Activated T-cell treated with anti-CD3 and anti-CD28 coated beads for 24 hours (primary cell): ENCODE results near the gene PGBD5.
A peak's percentile ranks its signal among the peaks of the same experiment; 100 is the strongest.
"Not testable (repeated sequence)": the region's sequence is repeated elsewhere in the genome, so short reads cannot be mapped to it uniquely, and the experiment has no call there.

Experiments
- DNase-seq: peaks from one replicate; pipeline ENCODE4 v3.0.0-alpha.2; 2020; ENCODE audit warnings: low read depth

PGBD5 gene, protein sequence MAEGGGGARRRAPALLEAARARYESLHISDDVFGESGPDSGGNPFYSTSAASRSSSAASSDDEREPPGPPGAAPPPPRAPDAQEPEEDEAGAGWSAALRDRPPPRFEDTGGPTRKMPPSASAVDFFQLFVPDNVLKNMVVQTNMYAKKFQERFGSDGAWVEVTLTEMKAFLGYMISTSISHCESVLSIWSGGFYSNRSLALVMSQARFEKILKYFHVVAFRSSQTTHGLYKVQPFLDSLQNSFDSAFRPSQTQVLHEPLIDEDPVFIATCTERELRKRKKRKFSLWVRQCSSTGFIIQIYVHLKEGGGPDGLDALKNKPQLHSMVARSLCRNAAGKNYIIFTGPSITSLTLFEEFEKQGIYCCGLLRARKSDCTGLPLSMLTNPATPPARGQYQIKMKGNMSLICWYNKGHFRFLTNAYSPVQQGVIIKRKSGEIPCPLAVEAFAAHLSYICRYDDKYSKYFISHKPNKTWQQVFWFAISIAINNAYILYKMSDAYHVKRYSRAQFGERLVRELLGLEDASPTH

GRCh38 chr1:230426246-230427093 is at the start of gene PGBD5:
TSS of gene PGBD5 (minus strand) at chr1:230426332. CDS start at chr1:230425928, 404 bp downstream.
- peak; percentile 46 for DNase-seq

DNA sequence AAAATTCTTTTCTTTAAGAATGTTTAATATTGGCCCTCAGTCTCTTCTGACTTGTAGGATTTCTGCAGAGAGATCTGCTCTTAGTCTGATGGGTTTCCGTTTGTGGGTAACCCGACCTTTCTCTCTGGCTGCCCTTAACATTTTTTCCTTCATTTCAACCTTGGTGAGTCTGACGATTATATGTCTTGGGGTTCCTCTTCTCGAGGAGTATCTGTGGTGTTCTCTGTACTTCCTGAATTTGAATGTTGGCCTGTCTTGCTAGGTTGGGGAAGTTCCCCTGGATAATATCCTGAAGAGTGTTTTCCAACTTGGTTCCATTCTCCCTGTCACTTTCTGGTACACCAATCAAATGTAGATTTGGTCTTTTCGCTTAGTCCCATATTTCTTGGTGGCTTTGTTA is 48.8 kb upstream of the PGBD5 start:
- DNase-seq = not testable (repeated sequence)

DNA sequence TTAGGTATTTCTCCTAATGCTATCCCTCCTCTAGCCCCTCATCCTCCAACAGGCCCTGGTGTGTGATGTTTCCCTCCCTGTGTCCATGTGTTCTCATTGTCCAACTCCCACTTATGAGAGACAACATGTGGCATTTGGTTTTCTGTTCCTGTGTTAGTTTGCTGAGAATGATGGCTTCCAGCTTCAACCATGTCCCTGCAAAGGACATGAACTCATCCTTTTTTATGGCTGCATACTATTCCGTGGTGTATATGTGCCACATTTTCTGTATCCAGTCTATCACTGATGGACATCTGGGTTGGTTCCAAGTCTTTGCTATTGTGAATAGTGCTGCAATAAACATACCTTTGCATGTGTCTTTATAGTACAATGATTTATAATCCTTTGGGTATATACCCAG is 44.6 kb upstream of the PGBD5 start:
- DNase-seq = not testable (repeated sequence)

GRCh38 chr1:230469271-230469670 is 43.1 kb upstream of the PGBD5 start:
- no peak for DNase-seq

DNA sequence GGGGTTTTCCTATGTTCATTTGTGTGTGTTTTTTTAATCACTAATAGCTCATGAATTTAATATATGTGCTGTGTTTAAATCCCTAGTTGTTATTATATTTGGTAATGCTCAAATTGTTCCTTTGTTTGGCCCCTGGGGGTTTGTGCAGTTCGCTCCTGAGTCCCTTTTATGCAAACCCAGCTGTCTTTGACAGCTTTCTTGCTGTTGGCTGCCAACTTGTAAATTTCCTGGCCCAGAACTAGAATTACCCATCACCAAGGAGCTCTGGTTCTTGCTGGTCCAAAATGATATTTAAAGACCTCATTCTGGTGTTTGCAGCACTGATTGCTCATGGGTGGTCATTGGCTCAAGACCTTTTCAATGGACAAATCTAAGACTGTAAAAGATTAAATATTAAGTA is 39.6 kb upstream of the PGBD5 start:
- no peak for DNase-seq

DNA sequence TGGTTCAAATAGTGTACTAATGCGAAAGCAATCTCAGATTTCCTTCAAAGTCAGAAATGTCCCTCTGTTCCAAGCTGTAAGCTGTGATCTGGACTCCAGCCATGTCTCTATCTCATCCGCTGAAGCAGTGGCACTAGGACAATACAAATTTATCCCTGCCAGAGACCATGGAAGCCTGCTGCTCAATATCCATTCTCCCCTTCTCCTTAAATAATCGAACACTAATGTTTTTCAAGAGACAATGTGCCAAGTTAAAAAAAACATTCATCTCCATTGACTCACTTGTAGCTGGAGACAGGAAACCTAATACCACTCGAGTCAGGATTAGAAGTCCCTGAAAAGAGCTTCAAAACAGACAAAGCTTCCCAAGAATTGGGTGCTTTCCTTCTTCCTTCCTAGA is 38.5 kb upstream of the PGBD5 start:
- DNase-seq = no peak

DNA sequence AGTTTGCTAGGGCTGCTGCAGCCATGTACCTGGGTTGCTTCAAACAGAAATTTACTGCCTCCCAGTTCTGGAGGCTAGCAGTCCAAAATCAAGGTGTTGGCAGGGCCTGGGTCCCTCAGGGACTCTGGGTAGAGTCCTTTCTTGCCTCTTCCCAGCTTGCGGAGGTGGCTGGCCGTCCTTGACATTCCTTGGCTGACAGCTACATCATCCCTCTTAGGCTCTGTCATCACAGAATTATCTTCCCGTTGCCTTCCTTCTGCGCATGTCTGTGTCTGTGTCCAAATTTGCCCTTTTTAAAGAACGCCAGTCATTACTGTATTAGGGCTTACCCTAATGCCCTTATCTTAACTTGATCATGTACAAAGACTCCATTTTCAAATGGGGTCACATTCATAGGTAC is 37.6 kb upstream of the PGBD5 start:
- no peak for DNase-seq

DNA sequence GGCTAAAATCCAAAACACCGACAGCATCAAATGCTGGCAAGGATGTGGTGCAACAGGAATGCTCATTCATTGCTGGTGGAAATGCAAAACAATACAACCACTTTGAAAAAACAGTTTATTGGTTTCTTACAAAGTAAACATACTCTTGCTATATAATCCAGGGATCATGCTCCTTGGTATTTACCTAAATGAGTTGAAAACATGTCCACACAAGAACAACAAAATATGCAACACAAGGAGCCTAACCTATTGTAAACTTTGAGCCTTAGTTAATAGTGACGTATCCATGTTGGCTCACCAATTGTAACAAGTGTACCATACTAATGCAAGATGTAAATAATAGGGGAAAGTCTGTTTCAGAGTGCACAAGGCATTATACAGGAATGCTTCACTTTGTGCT is 37.2 kb upstream of the PGBD5 start:
- no peak for DNase-seq

GRCh38 chr1:230459465-230459864 is 33.3 kb upstream of the PGBD5 start:
- DNase-seq = no peak

GRCh38 chr1:230458509-230458908 is 32.4 kb upstream of the PGBD5 start:
- no peak for DNase-seq

- no peak for DNase-seq
Observed at GRCh38 chr1:230456478-230456877, 30.3 kb upstream of the PGBD5 start.

- DNase-seq = no peak
Observed at GRCh38 chr1:230455291-230455690, 29.2 kb upstream of the PGBD5 start.

DNA sequence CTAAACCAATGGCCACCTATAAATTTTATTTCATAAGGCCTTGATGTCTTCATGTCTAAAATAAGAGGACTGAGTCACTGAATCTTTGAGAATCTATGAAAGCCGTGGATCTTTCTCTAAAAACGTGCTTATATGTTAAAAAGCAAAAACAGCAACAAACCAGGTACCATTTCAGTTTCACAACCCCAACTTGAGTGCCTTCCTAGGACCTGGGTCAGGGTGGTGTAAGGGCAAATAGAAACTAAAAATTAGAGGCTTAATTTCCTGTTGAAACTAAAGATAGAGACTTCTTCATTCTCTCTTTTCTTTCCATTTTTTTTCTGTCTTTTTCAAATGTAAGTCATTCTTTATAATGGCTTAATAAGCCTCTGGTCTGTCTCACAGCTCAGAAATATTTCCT is 27.2 kb upstream of the PGBD5 start:
- no peak for DNase-seq

DNA sequence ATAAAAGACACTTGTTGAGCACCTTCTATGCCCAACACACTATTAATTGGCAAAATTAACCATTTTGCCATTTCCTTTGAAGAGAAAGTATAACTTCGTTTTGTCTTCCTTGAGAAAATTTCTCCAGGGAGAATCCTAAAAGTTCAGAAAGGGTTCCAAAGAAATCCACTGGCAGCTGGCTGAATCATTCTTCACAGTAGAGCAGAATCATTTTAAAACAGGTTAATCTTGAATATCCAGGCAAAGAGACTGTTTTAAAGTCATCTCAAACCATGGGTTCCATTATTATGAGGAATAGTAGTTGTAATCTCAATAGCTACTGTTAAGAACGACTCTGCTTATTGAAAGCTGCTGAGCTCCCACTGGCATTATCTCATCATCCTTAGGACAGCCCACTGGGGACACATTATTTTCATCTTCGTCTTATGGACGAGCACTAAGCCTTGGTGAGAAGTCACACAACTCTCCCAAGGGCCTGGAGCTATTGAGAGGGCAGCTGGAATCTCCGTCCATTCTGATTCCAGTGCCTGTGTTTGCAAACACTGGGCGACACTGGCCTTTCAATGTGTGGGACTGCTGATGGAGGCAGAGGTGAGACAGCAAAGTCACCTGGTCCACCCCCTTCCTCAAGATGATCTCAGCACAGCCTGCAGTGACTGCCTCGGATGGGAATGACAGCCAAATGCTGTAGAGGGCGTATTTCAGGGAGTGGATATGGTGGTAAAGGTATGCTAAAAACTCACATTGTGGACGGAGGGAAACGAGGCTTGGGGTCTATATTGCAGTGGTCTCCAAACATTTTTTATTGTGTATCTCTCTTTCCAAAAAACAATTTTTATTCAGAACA is 15.3 kb upstream of the PGBD5 start:
- no peak for DNase-seq

GRCh38 chr1:230435108-230435507 is 9.0 kb upstream of the PGBD5 start:
- DNase-seq = no peak

GRCh38 chr1:230431527-230431926 is 5.4 kb upstream of the PGBD5 start:
- no peak for DNase-seq

DNA sequence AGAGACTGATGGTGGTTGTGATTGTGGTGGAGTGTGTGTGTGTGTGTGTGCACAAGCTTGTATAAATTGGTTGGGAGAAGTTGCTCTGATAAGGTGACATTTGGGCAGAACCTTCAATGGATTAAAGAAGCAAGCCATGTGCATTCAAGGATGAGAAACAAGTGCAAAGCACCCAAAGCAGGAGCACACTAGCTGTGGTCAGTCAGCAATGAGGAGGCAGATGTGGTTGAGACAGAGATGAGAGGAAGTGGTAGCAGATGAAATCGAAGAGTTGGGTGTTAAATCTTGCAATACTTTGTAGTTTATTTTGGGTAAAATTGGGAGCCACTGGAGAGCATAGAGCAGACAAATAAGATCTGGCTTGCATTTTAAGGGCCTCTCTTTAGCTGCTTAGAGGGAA is 4.4 kb upstream of the PGBD5 start:
- DNase-seq = no peak

DNA sequence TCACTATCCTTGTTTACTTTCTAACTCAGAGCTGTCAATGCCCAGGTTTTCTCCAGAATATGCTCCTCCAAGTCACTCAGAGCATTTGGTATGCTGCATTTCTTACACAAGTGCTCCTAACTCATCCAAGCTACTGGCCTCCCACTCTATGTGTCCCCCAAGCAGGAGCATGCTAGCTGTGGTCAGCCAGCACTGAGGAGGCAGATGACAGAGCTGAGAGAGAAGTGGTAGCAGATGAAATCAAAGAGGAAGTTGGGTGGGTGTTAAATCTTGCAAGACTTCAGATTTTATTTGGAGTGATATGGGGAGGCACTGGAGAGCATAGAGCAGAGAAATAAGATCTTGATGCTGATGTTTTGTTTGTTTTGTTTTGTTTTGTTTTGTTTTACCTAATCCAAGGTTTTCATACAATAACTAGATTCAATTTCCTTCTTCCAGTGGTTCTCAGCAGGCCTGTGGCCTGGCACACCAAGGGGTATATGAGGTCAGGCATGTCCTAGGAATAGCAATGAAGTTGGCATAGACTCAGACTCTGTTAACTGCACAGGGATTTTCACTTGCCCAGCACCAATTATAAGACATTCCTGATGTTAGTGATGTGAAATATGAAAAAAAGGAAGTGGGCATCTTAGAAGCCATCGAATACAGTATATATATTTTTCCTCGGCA is 3.1 kb upstream of the PGBD5 start:
- DNase-seq = no peak

DNA sequence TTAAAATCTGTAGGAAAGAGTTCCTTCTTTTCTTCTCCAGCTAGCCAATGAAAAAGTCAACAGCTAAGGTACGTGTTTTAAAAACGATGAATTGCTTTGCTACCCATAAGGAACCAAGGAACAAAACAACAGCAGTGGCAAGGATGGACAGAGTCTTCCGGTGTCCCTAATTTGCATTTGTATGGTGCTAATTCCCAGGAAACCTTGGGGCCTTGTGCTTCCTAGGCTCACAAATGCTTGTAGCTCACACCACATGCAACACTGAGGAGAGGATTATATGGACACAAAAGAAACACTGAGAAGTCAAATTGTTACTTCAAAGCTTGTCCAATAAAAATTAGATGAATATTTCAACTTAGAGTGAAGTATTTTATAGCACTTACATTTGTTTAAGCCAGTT is 1.8 kb upstream of the PGBD5 start:
- no peak for DNase-seq

DNA sequence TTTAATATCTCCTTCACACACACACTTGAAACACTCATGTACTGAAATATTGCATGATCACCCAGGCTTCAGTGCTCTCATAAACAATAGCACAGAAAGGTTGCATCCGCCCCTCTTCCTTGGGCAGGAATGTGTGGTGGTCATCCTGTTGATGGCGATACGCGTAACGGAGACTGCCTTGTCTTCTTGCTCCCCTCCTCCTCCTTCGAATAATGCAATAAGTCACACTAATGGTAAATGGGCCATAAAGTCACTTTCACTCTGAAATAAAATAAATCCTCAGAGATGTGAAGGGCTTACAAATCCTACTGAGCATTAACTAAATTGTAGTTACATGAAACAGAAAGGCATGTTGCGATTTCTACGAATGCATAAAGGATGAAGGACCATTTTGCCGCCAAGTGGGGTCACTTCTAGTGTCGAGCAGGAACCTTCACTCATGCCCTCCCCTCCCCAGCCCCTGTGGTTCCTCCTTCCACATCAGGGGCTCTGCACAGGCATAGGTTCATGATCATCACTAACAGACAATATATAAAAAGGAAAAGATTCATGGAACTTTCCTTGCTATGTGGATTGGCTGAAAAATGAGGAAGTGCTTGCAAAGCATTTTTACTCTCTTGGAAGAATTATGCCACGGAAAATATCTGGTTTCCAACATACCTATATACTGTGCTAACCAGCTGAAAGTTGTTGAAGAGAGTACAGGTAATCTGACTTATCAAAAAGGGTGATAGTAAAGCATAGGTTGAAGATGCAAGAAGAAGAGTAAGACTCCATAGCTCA is 1.2 kb upstream of the PGBD5 start:
- no peak for DNase-seq
